Measurements from ENCODE around the gene FARS2.

FARS2 gene

GRCh38 chr6:5442916-5443315, 181.6 kb downstream of the FARS2 start:
- Histone ChIP-seq H2AFZ (ENCODE audit: low read depth, low read length) (no peak overlapping the region), H3K4me3 (ENCODE audit: low read length) (no peak overlapping the region), H3K9me3 (ENCODE audit: insufficient read depth, low read length) (no peaks in the 10 kb centered on the region), H3K27ac (ENCODE audit: low read length) (no peak overlapping the region), H3K9ac (ENCODE audit: low read length) (no peak overlapping the region), H3K36me3 (replicated peaks; ENCODE audit: low read depth, low read length) (no peaks in the 10 kb centered on the region), H3K4me2 (ENCODE audit: low read length) (no peak overlapping the region), H4K20me1 (ENCODE audit: insufficient read depth, low read length) (no peaks in the 10 kb centered on the region), H3K27me3 (ENCODE audit: low read depth, low read length) (no peaks in the 10 kb centered on the region), H3K79me2 (ENCODE audit: low read length) (no peaks in the 10 kb centered on the region), H3K4me1 (ENCODE audit: low read length) (no peaks in the 10 kb centered on the region)
- no peak for TF ChIP-seq EZH2phosphoT487 (IDR thresholded peaks at IDR 0.05; ENCODE audit: low read depth)
- no peak for TF ChIP-seq CTCF (IDR thresholded peaks at IDR 0.05; ENCODE audit: low read depth, low read length)

DNA sequence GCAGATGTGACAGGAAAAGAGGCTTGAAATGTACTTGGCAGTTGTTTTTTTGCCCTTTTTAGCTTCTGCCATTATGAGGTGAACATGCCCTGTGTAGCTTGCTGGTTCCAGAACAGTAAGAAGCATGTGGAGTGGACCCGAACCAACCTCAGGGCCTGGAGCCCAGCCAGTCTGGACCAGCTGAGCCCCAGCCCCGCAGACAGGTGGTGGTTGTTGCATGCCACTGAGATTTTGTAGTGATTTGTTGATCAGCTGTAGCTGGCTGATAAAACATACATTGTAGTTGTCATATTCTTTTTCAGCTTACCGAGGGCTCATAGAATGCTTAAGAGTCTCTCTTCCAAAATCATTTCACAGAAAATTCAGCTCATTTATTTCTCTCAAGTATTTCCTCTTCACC, 182.2 kb downstream of the FARS2 start:
- no peaks in the 10 kb centered on the region for H3K9me3 ChIP-seq (ENCODE audit: insufficient read depth, low read length)
- H3K4me1 ChIP-seq (ENCODE audit: low read length) = no peaks in the 10 kb centered on the region
- no peak overlapping the region for H3K9ac ChIP-seq (ENCODE audit: low read length)
- H3K27ac ChIP-seq (ENCODE audit: low read length) = no peak overlapping the region
- no peaks in the 10 kb centered on the region for H3K27me3 ChIP-seq (ENCODE audit: low read depth, low read length)
- no peak overlapping the region for H2AFZ ChIP-seq (ENCODE audit: low read depth, low read length)
- H4K20me1 ChIP-seq (ENCODE audit: insufficient read depth, low read length) = no peaks in the 10 kb centered on the region
- H3K4me2 ChIP-seq (ENCODE audit: low read length) = no peak overlapping the region
- no peaks in the 10 kb centered on the region for H3K79me2 ChIP-seq (ENCODE audit: low read length)
- no peak overlapping the region for H3K4me3 ChIP-seq (ENCODE audit: low read length)
- TF ChIP-seq CTCF (IDR thresholded peaks at IDR 0.05; ENCODE audit: low read depth, low read length) = no peak
- TF ChIP-seq EZH2phosphoT487 (IDR thresholded peaks at IDR 0.05; ENCODE audit: low read depth) = no peak
- H3K36me3 ChIP-seq (replicated peaks; ENCODE audit: low read depth, low read length) = no peaks in the 10 kb centered on the region

- H3K27ac ChIP-seq (ENCODE audit: low read length) = no peak overlapping the region
- H3K79me2 ChIP-seq (ENCODE audit: low read length) = no peaks in the 10 kb centered on the region
- H3K36me3 ChIP-seq (replicated peaks; ENCODE audit: low read depth, low read length) = no peaks in the 10 kb centered on the region
- no peaks in the 10 kb centered on the region for H3K9me3 ChIP-seq (ENCODE audit: insufficient read depth, low read length)
- no peaks in the 10 kb centered on the region for H3K4me1 ChIP-seq (ENCODE audit: low read length)
- no peaks in the 10 kb centered on the region for H3K27me3 ChIP-seq (ENCODE audit: low read depth, low read length)
- H3K9ac ChIP-seq (ENCODE audit: low read length) = no peak overlapping the region
- no peak overlapping the region for H2AFZ ChIP-seq (ENCODE audit: low read depth, low read length)
- H3K4me2 ChIP-seq (ENCODE audit: low read length) = no peak overlapping the region
- no peak overlapping the region for H3K4me3 ChIP-seq (ENCODE audit: low read length)
- TF ChIP-seq CTCF (IDR thresholded peaks at IDR 0.05; ENCODE audit: low read depth, low read length) (no peak), EZH2phosphoT487 (IDR thresholded peaks at IDR 0.05; ENCODE audit: low read depth) (no peak)
- no peaks in the 10 kb centered on the region for H4K20me1 ChIP-seq (ENCODE audit: insufficient read depth, low read length)
Observed at GRCh38 chr6:5446362-5447075, 185.2 kb downstream of the FARS2 start.

- Histone ChIP-seq H3K9me3 (ENCODE audit: insufficient read depth, low read length) (no peaks in the 10 kb centered on the region), H3K36me3 (replicated peaks; ENCODE audit: low read depth, low read length) (no peaks in the 10 kb centered on the region), H3K4me2 (ENCODE audit: low read length) (no peak overlapping the region), H3K79me2 (ENCODE audit: low read length) (no peaks in the 10 kb centered on the region), H2AFZ (ENCODE audit: low read depth, low read length) (no peak overlapping the region), H3K9ac (ENCODE audit: low read length) (no peak overlapping the region), H3K27me3 (ENCODE audit: low read depth, low read length) (no peaks in the 10 kb centered on the region), H3K4me3 (ENCODE audit: low read length) (no peak overlapping the region), H3K4me1 (ENCODE audit: low read length) (no peaks in the 10 kb centered on the region), H3K27ac (ENCODE audit: low read length) (no peak overlapping the region), H4K20me1 (ENCODE audit: insufficient read depth, low read length) (no peaks in the 10 kb centered on the region)
- TF ChIP-seq EZH2phosphoT487 (IDR thresholded peaks at IDR 0.05; ENCODE audit: low read depth) = no peak
- TF ChIP-seq CTCF (IDR thresholded peaks at IDR 0.05; ENCODE audit: low read depth, low read length) = no peak
Observed at GRCh38 chr6:5447921-5448320, 186.6 kb downstream of the FARS2 start.

All from OCI-LY3 (cell line).